Fibroblast of villous mesenchyme (primary cell): ENCODE results near the gene VPS9D1. TPM values are rescaled to one million over a fixed set of nuclear protein-coding genes. Genes with fewer than 3 reads are reported as not detected.

Experiments used
- DNase-seq: peaks from one replicate; pipeline ENCODE4 v3.0.0-alpha.2; 2010; ENCODE audit warnings: low read depth
- H3K4me3 ChIP-seq: 2 replicates; pipeline ENCODE4 v1.5.1; 2011; ENCODE audit warnings: low read depth, mild to moderate bottlenecking, low read length
- total RNA-seq: library from RNA; depleted of rRNA; stranded (reverse); fragments of >200 nt; gene quantifications from 2 replicates; pipeline ENCODE4 v1.2.3, GENCODE V29; 2012
- TF ChIP-seq, protein P1 (sequence below): IDR thresholded peaks from 2 replicates; pipeline ENCODE4 v1.5.1; 2012; ENCODE audit warnings: low read depth, mild to moderate bottlenecking, low read length; ENCODE audit not compliant: insufficient read depth

The VPS9D1 gene
- total RNA-seq, 1 donor = 9.9 TPM

DNA sequence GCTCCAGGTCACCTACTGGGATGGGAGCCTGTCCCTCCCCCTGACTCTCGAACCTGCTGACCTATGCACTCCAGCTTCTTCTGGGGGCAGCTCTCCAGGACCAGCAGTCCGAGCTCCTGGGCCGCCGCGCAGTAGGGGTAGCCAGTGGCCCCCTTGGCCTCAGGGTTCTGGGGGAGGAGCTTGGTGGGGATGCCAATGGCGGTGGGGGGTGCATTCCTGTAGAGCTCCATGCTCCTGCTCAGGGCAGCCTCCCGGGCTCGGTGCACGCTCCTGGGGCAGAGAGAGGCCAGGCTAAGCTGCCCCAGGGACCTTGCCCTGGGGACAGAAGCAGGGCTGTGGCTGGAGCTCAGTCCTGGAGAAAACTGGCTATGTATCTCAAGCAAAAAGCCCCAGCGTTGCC lies 11.5 kb downstream of the VPS9D1 start:
- no peak for DNase-seq
- TF ChIP-seq, protein P1, sequence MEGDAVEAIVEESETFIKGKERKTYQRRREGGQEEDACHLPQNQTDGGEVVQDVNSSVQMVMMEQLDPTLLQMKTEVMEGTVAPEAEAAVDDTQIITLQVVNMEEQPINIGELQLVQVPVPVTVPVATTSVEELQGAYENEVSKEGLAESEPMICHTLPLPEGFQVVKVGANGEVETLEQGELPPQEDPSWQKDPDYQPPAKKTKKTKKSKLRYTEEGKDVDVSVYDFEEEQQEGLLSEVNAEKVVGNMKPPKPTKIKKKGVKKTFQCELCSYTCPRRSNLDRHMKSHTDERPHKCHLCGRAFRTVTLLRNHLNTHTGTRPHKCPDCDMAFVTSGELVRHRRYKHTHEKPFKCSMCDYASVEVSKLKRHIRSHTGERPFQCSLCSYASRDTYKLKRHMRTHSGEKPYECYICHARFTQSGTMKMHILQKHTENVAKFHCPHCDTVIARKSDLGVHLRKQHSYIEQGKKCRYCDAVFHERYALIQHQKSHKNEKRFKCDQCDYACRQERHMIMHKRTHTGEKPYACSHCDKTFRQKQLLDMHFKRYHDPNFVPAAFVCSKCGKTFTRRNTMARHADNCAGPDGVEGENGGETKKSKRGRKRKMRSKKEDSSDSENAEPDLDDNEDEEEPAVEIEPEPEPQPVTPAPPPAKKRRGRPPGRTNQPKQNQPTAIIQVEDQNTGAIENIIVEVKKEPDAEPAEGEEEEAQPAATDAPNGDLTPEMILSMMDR = no peak
- no peak overlapping the region for H3K4me3 ChIP-seq

DNA sequence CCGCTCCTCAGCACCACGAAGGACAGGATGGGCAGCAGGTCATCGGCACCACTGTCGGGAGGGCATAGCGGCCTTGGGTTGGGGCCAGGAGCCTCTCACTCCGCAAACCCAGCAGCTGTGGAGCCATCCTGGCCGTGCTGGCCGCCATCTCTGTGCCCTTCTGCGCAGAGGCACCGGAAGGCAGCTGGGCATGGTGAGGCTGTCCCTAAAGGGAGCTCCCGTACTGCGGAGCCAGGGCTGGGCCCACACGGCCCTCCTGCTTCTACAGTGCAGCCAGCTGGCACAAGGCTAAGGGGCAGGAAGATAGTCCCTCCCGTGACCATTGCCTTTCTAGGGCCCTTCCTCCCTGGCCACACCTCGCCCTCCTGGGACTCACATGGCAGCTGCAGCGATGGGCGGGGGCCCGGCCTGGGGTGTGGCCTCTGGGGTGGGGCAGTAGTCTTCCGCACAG lies 12.2 kb downstream of the VPS9D1 start:
- H3K4me3 ChIP-seq = no peak overlapping the region
- DNase-seq = no peak
- TF ChIP-seq, protein P1 = no peak

DNA sequence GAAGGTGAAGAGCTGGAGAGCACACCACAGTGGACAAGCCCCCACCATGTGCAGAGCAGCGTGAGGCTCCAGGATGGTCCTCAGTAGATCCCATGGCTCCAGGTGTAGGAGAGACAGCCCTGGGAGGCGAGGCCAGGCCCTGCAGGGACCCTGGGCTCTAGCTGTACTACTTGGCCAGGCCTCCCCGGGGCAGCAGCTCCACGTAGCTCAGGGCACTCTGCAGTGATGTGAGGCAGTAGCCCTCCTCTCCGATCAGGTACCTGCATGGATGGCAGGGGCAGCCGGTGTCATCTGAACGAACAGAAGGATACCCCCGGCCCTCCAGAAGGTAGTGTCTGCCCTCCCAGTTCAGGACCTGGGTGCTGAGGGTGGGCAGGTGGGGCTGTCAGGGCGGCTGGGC lies 13.0 kb downstream of the VPS9D1 start:
- TF ChIP-seq, protein P1 = no peak
- no peak for DNase-seq
- no peak overlapping the region for H3K4me3 ChIP-seq

DNA sequence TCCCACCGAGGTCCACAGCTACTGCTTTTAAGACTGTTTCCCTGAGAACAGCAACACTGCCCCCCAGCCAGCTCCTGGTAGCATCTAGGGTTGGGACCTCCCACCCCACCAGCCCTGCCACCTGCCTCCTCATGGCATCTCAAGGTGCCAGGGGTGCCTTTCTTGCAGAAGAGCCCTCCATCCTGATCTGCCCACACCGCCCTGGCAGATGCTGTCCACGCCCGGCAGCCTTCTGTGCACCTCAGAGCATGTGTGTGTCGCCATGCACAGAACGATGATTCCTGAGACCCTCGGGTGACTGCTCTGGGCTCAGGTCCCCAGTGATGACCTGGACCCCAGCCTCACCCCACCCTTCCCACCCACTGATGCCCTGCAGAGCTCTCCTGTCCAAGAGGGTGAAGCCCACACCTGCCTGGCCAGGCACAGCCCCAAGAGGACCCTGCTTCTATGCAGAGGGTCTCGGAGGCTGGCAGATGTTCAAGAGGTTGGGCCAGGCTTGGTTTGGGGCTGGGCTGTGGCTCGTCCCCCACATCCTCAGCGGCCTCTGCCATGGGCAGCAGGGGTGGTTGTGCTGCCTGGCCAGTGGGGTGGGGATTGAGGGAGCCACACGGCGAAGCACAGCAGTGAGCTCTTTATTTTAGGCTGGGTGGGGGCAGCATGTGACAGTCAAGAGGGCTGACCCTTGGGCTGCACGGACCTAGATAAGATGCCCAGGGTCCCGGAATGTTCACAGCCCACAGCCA lies 14.0 kb downstream of the VPS9D1 start:
- no peak overlapping the region for H3K4me3 ChIP-seq
- TF ChIP-seq, protein P1 = no peak
- DNase-seq = no peak

DNA sequence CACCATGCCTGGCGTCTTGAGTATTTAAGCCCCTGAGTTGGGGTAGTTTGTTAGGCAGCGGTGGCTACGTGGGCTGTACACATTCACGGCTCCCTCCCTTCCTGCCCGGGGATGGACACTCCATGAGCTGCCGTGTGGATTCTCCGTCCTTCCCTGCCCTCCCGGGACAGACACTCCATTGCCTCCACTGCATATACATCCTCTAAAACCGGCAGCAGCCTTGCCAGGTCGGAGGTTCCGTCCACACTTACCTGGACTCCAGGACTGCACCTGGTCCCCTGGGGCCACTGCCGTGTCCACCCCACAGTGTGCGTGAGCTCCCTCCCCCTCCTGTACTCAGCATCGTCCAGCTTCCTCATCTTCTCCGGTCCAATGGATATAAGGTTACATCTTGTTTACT lies 15.7 kb downstream of the VPS9D1 start:
- TF ChIP-seq, protein P1 = no peak

DNA sequence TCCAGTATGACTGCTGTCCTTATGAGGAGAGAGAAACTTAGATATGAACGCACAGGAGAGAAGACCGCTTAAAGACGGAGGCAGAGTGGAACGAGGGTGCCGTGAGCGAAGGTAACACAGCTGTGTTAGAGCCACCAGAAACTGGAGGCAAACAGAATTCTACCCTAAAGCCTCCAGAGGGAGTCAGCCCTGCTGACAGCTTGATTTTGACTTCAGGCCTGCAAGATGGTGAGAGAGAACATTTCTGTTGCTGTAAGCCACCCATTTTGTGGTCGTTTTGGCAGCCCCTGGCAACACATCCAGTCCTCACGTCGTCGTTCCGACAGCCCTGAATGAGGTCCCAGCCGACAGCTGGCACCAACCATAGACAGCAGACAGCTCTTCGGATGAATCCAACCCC lies 16.4 kb downstream of the VPS9D1 start:
- H3K4me3 ChIP-seq = no peak overlapping the region
- no peak for DNase-seq
- TF ChIP-seq, protein P1 = no peak

More for the DNA sequence above, 15.7 kb downstream of the VPS9D1 start:
- DNase-seq = no peak
- no peak overlapping the region for H3K4me3 ChIP-seq
